ENCODE results near the gene SYT2. TPM values are rescaled to one million over a fixed set of nuclear protein-coding genes. Genes with fewer than 3 reads are reported as not detected.
"Not testable (repeated sequence)": the region's sequence is repeated elsewhere in the genome, so short reads cannot be mapped to it uniquely, and the experiment has no call there.

The SYT2 gene
- total and polyA plus RNA-seq, 4 donors = 0.03 to 0.09 (median 0.05) TPM; not detected in 1

GRCh38 chr1:202628646-202629215, 81.5 kb downstream of the SYT2 start:
- DNase-seq = peak in 1 of 2 donors; percentile 72
- WGBS, 2 donors = 81 to 83% methylated on average over 7 of the region's 7 CpGs
- H3K27me3 ChIP-seq (ENCODE audit: control insufficient read depth in 1 of 2, insufficient read depth in 2 of 2, low read length in 1 of 2) = no peaks in the 10 kb centered on the region

GRCh38 chr1:202627841-202628565, 82.3 kb downstream of the SYT2 start:
- no peaks in the 10 kb centered on the region for H3K9me3 ChIP-seq (ENCODE audit: control insufficient read depth, low read length)
- DNase-seq (peak in 1 of 2 donors; percentile 59), ATAC-seq (ENCODE audit: low FRiP score) (no peak)
- no peaks in the 10 kb centered on the region for H3K4me1 ChIP-seq (ENCODE audit: control insufficient read depth in 1 of 2, insufficient read depth in 2 of 2, low read length in 2 of 2)
- no peak overlapping the region for H3K4me3 ChIP-seq (ENCODE audit: low read length in 2 of 2)
- H3K36me3 ChIP-seq (ENCODE audit: control insufficient read depth in 1 of 2, insufficient read depth in 2 of 2, low read length in 1 of 2) = no peaks in the 10 kb centered on the region
- intact Hi-C loops (cut with DNase I) = loop anchor here (5.0 to 10.0 kb wide), 3 partner anchors 53 to 163 kb away; no protein-coding TSS in a partner anchor
- 72 to 77% methylated on average over 13 of the region's 13 CpGs for WGBS, 2 donors
- no peaks in the 10 kb centered on the region for H3K27me3 ChIP-seq (ENCODE audit: control insufficient read depth in 1 of 2, insufficient read depth in 2 of 2, low read length in 1 of 2)
- H3K27ac ChIP-seq (ENCODE audit: low read depth in 1 of 2, low read length in 2 of 2) = no peak overlapping the region

More at GRCh38 chr1:202628646-202629215, 81.5 kb downstream of the SYT2 start:
- no peaks in the 10 kb centered on the region for H3K9me3 ChIP-seq (ENCODE audit: control insufficient read depth, low read length)
- no peaks in the 10 kb centered on the region for H3K36me3 ChIP-seq (ENCODE audit: control insufficient read depth in 1 of 2, insufficient read depth in 2 of 2, low read length in 1 of 2)
- ATAC-seq (ENCODE audit: low FRiP score) = no peak
- no peaks in the 10 kb centered on the region for H3K4me1 ChIP-seq (ENCODE audit: control insufficient read depth in 1 of 2, insufficient read depth in 2 of 2, low read length in 2 of 2)
- no peak overlapping the region for H3K4me3 ChIP-seq (ENCODE audit: low read length in 2 of 2)
- intact Hi-C loops (cut with DNase I) = loop anchor here (5.0 to 10.0 kb wide), 3 partner anchors 54 to 164 kb away; no protein-coding TSS in a partner anchor
- H3K27ac ChIP-seq (ENCODE audit: low read depth in 1 of 2, low read length in 2 of 2) = no peak overlapping the region

- not testable (repeated sequence) for H3K27me3 ChIP-seq (ENCODE audit: control insufficient read depth in 1 of 2, insufficient read depth in 2 of 2, low read length in 1 of 2); H3K9me3 ChIP-seq (ENCODE audit: control insufficient read depth, low read length); H3K4me3 ChIP-seq (ENCODE audit: low read length in 2 of 2); H3K27ac ChIP-seq (ENCODE audit: low read depth in 1 of 2, low read length in 2 of 2); ATAC-seq (ENCODE audit: low FRiP score); H3K36me3 ChIP-seq (ENCODE audit: control insufficient read depth in 1 of 2, insufficient read depth in 2 of 2, low read length in 1 of 2); H3K4me1 ChIP-seq (ENCODE audit: control insufficient read depth in 1 of 2, insufficient read depth in 2 of 2, low read length in 2 of 2)
- 56 to 63% methylated on average over 7 of the region's 7 CpGs for WGBS, 2 donors
- DNase-seq = peak in 1 of 2 donors; percentile 54
- intact Hi-C loops (cut with DNase I) = loop anchor here (5.0 to 10.0 kb wide), 3 partner anchors 52 to 162 kb away; no protein-coding TSS in a partner anchor
Observed at GRCh38 chr1:202627036-202627435, 83.2 kb downstream of the SYT2 start.

GRCh38 chr1:202625416-202626360, 84.6 kb downstream of the SYT2 start:
- intact Hi-C loops (cut with DNase I) = loop anchor here (5.0 to 10.0 kb wide), 3 partner anchors 51 to 161 kb away; no protein-coding TSS in a partner anchor
- 33 to 42% methylated on average over 22 to 28 of the region's 28 CpGs for WGBS, 2 donors

GRCh38 chr1:202624781-202625108, 85.5 kb downstream of the SYT2 start:
- ATAC-seq (ENCODE audit: low FRiP score) (peak; percentile 42), DNase-seq (peak in 1 of 2 donors; percentile 14)
- Histone ChIP-seq H3K27ac (ENCODE audit: low read depth in 1 of 2, low read length in 2 of 2) (no peak overlapping the region), H3K9me3 (ENCODE audit: control insufficient read depth, low read length) (no peaks in the 10 kb centered on the region), H3K4me1 (ENCODE audit: control insufficient read depth in 1 of 2, insufficient read depth in 2 of 2, low read length in 2 of 2) (no peaks in the 10 kb centered on the region), H3K36me3 (ENCODE audit: control insufficient read depth in 1 of 2, insufficient read depth in 2 of 2, low read length in 1 of 2) (no peaks in the 10 kb centered on the region), H3K27me3 (ENCODE audit: control insufficient read depth in 1 of 2, insufficient read depth in 2 of 2, low read length in 1 of 2) (no peaks in the 10 kb centered on the region), H3K4me3 (ENCODE audit: low read length in 2 of 2) (no peak overlapping the region)
- 76 to 85% methylated on average over 1 of the region's 1 CpG for WGBS, 2 donors
- intact Hi-C loops (cut with DNase I) = loop anchor here (5.0 to 10.0 kb wide), 3 partner anchors 50 to 160 kb away; no protein-coding TSS in a partner anchor

More at GRCh38 chr1:202625416-202626360, 84.6 kb downstream of the SYT2 start:
- no peaks in the 10 kb centered on the region for H3K9me3 ChIP-seq (ENCODE audit: control insufficient read depth, low read length)
- H3K27ac ChIP-seq (ENCODE audit: low read depth in 1 of 2, low read length in 2 of 2) = no peak overlapping the region
- no peaks in the 10 kb centered on the region for H3K36me3 ChIP-seq (ENCODE audit: control insufficient read depth in 1 of 2, insufficient read depth in 2 of 2, low read length in 1 of 2)
- no peak overlapping the region for H3K4me3 ChIP-seq (ENCODE audit: low read length in 2 of 2)
- peak; percentile 81 to 93 for DNase-seq
- no peaks in the 10 kb centered on the region for H3K4me1 ChIP-seq (ENCODE audit: control insufficient read depth in 1 of 2, insufficient read depth in 2 of 2, low read length in 2 of 2)
- ATAC-seq (ENCODE audit: low FRiP score) = peak; percentile 86
- no peaks in the 10 kb centered on the region for H3K27me3 ChIP-seq (ENCODE audit: control insufficient read depth in 1 of 2, insufficient read depth in 2 of 2, low read length in 1 of 2)

- Histone ChIP-seq H3K9me3 (ENCODE audit: control insufficient read depth, low read length) (no peaks in the 10 kb centered on the region), H3K27me3 (ENCODE audit: control insufficient read depth in 1 of 2, insufficient read depth in 2 of 2, low read length in 1 of 2) (no peaks in the 10 kb centered on the region), H3K36me3 (ENCODE audit: control insufficient read depth in 1 of 2, insufficient read depth in 2 of 2, low read length in 1 of 2) (no peaks in the 10 kb centered on the region), H3K27ac (ENCODE audit: low read depth in 1 of 2, low read length in 2 of 2) (no peak overlapping the region), H3K4me3 (ENCODE audit: low read length in 2 of 2) (no peak overlapping the region), H3K4me1 (ENCODE audit: control insufficient read depth in 1 of 2, insufficient read depth in 2 of 2, low read length in 2 of 2) (no peaks in the 10 kb centered on the region)
- ATAC-seq (ENCODE audit: low FRiP score) = no peak
- DNase-seq = peak in 1 of 2 donors; percentile 20
- 75 to 82% methylated on average over 7 of the region's 7 CpGs for WGBS, 2 donors
- intact Hi-C loops (cut with DNase I) = loop anchor here in 1 of 2 donors (10.0 kb wide), 2 partner anchors 49 to 159 kb away; no protein-coding TSS in a partner anchor
Observed at GRCh38 chr1:202624088-202624780, 86.0 kb downstream of the SYT2 start.

GRCh38 chr1:202623476-202623875, 86.8 kb downstream of the SYT2 start:
- DNase-seq = peak in 1 of 2 donors; percentile 61
- intact Hi-C loops (cut with DNase I) = loop anchor here in 1 of 2 donors (10.0 kb wide), 2 partner anchors 49 to 159 kb away; no protein-coding TSS in a partner anchor

More at GRCh38 chr1:202623476-202623875, 86.8 kb downstream of the SYT2 start:
- H3K27ac ChIP-seq (ENCODE audit: low read depth in 1 of 2, low read length in 2 of 2) = peak overlapping the region in 1 of 2 donors; percentile 7
- 38 to 41% methylated on average over 11 to 12 of the region's 12 CpGs for WGBS, 2 donors
- H3K9me3 ChIP-seq (ENCODE audit: control insufficient read depth, low read length); H3K4me3 ChIP-seq (ENCODE audit: low read length in 2 of 2); H3K36me3 ChIP-seq (ENCODE audit: control insufficient read depth in 1 of 2, insufficient read depth in 2 of 2, low read length in 1 of 2); H3K27me3 ChIP-seq (ENCODE audit: control insufficient read depth in 1 of 2, insufficient read depth in 2 of 2, low read length in 1 of 2); ATAC-seq (ENCODE audit: low FRiP score); H3K4me1 ChIP-seq (ENCODE audit: control insufficient read depth in 1 of 2, insufficient read depth in 2 of 2, low read length in 2 of 2): not testable (repeated sequence)
